ENCODE measurements around the gene CLIC1.

The CLIC1 gene

GRCh38 chr6:31736021-31736767 is at the start of gene CLIC1:
Gene CLIC1, minus strand, starts transcription at chr6:31736530. Its CDS starts 230 bp downstream, at chr6:31736300.
- peak; percentile 79 for DNase-seq

- no peak for DNase-seq
These were observed 49.1 kb upstream of the CLIC1 start for GRCh38 chr6:31785475-31785874.

- DNase-seq = no peak
These were observed 48.0 kb upstream of the CLIC1 start for GRCh38 chr6:31784098-31784925.

- no peak for DNase-seq
These were observed 46.0 kb upstream of the CLIC1 start for GRCh38 chr6:31782126-31782855.

GRCh38 chr6:31781244-31782125 is 45.2 kb upstream of the CLIC1 start:
- DNase-seq = no peak

GRCh38 chr6:31780507-31781243 is 44.3 kb upstream of the CLIC1 start:
- DNase-seq = no peak

GRCh38 chr6:31779908-31780307 is 43.6 kb upstream of the CLIC1 start:
- no peak for DNase-seq

- DNase-seq = no peak
These were observed 42.9 kb upstream of the CLIC1 start for GRCh38 chr6:31778999-31779885.

GRCh38 chr6:31778193-31778592 is 41.9 kb upstream of the CLIC1 start:
- DNase-seq = no peak

- DNase-seq = no peak
These were observed 41.3 kb upstream of the CLIC1 start for GRCh38 chr6:31777667-31778050.

GRCh38 chr6:31776989-31777666 is 40.8 kb upstream of the CLIC1 start, which contains the start of gene VWA7:
Gene VWA7, minus strand, starts transcription at chr6:31777328. Its CDS starts 549 bp downstream, at chr6:31776779.
- peak; percentile 77 for DNase-seq

GRCh38 chr6:31776485-31776988 is 40.2 kb upstream of the CLIC1 start:
- DNase-seq = no peak

- no peak for DNase-seq
These were observed 39.5 kb upstream of the CLIC1 start for GRCh38 chr6:31775633-31776484.

GRCh38 chr6:31775184-31775583 is 38.9 kb upstream of the CLIC1 start:
- DNase-seq = no peak

- peak; percentile 51 for DNase-seq
These were observed 35.6 kb upstream of the CLIC1 start for GRCh38 chr6:31771992-31772358.

- no peak for DNase-seq
These were observed 34.5 kb upstream of the CLIC1 start for GRCh38 chr6:31770860-31771259.

- peak; percentile 78 for DNase-seq
These were observed 33.5 kb upstream of the CLIC1 start for GRCh38 chr6:31769684-31770371.
